Measurements from ENCODE around the gene HIF3A. TPM values are rescaled to one million over a fixed set of nuclear protein-coding genes. Genes with fewer than 3 reads are reported as not detected.

The HIF3A gene
- total and polyA plus RNA-seq, 2 of the 8 experiments (the other 6 are each of a cell fraction or from before 2014, with no cell fraction given) = 38.6 to 38.8 TPM

DNA sequence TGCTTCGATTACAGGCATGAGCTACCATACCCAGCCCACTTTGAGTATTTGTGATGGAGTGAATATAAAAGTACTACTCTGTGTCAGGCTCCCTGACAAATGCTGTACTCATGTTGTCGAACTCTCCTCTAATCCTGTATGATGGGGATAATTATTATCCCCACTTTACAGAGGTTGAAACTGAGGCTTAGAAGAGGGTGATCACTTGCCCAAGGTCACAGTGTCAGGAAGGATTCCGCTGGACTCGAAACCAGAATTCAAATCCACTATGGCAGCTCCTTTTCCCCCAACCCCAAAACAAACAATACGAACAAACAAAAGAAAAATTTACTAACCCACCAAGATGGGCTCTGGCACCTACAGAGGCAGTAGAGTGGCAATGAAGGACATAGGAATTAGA lies 48.3 kb downstream of the HIF3A start:
- no peak overlapping the region for H3K18ac ChIP-seq (ENCODE audit: extremely low read depth, low read length)
- no peak overlapping the region for H4K91ac ChIP-seq (replicated peaks; ENCODE audit: insufficient read length, low read length)
- peaks cover 0 to 10% (median 4%) of the 10 kb centered on the region in 4 experiments; a peak in 5 of 7 replicates for H3K4me1 ChIP-seq (replicated peaks in 1 of 4; ENCODE audit: control insufficient read depth in 3 of 4, insufficient read depth in 4 of 4, low read length in 3 of 4)
- H3K9ac ChIP-seq (replicated peaks in 1 of 4; ENCODE audit: extremely low read depth in 1 of 4, low read depth in 3 of 4, low read length in 3 of 4) = no peak overlapping the region
- peaks cover 4% of the 10 kb centered on the region; the same call in 1 of the 2 replicates for H3K79me1 ChIP-seq (ENCODE audit: low read depth, low read length)
- no peak overlapping the region for H3K4me2 ChIP-seq (ENCODE audit: insufficient read depth in 1 of 2, low read depth in 2 of 2, low read length in 2 of 2)
- no peak overlapping the region for H2BK15ac ChIP-seq (ENCODE audit: low read length)
- H3K23me2 ChIP-seq (ENCODE audit: low read depth, low read length) = peaks cover 2% of the 10 kb centered on the region; the same call in 1 of the 2 replicates
- 92% methylated on average over 5 of the region's 5 CpGs; no CpG with 5 or more reads in 1 of the 2 experiments for WGBS, 2 experiments (ENCODE audit: extremely low coverage in 1 of 2, insufficient coverage in 1 of 2, insufficient read length in 1 of 2, insufficient replicate concordance in 2 of 2, low coverage in 1 of 2, low lambda C conversion rate in 2 of 2, missing lambda C conversion rate in 1 of 2)
- no peak overlapping the region for H2AK5ac ChIP-seq (ENCODE audit: low read depth, low read length)
- no peak overlapping the region for H2BK120ac ChIP-seq (replicated peaks; ENCODE audit: low read depth, low read length)
- H3K27me3 ChIP-seq (replicated peaks in 1 of 4; ENCODE audit: control insufficient read depth in 3 of 4, extremely low read depth in 1 of 4, insufficient read depth in 3 of 4, low read length in 3 of 4) = no peaks in the 10 kb centered on the region
- peaks cover 5 to 9% of the 10 kb centered on the region in 2 experiments for H4K20me1 ChIP-seq (replicated peaks in 1 of 2; ENCODE audit: control insufficient read depth in 1 of 2, insufficient read depth in 2 of 2, low read length in 2 of 2)
- H3K23ac ChIP-seq (ENCODE audit: insufficient read length) = no peak overlapping the region
- CTCF ChIA-PET (ENCODE audit: partially characterized antibody) = interaction anchor here (0.7 to 2.1 kb wide), 9 partner anchors 10 to 233 kb away, joined by 3 to 9 read pairs (median 3); no protein-coding TSS in a partner anchor
- no peak overlapping the region for H3K27ac ChIP-seq (ENCODE audit: low read depth, low read length)
- peaks cover 8 to 28% of the 10 kb centered on the region in 2 experiments; a peak in 3 of 4 replicates for H3K79me2 ChIP-seq (ENCODE audit: control insufficient read depth in 1 of 2, insufficient read depth in 2 of 2, low read length in 2 of 2)
- DNase-seq (ENCODE audit: low read depth in 1 of 2, low spot score in 2 of 2) (no peak), FAIRE-seq (no peak)
- no peaks in the 10 kb centered on the region; a peak in 1 of 8 replicates for H3K36me3 ChIP-seq (ENCODE audit: control insufficient read depth in 2 of 4, insufficient read depth in 4 of 4, low read length in 3 of 4)
- H3K4ac ChIP-seq (replicated peaks; ENCODE audit: insufficient read length, low read depth, low read length) = no peak overlapping the region
- H3K56ac ChIP-seq (replicated peaks; ENCODE audit: insufficient read length, low read depth, low read length) = no peak overlapping the region
- no peak overlapping the region for H2BK20ac ChIP-seq (ENCODE audit: low read length)
- H3K9me3 ChIP-seq (ENCODE audit: insufficient read depth in 2 of 2, low read depth in 1 of 2, low read length in 1 of 2) = peaks cover 0 to 2% of the 10 kb centered on the region in 2 experiments; a peak in 1 of 4 replicates
- no peak overlapping the region for H2BK5ac ChIP-seq (ENCODE audit: low read depth, low read length)
- no peak overlapping the region for H2AFZ ChIP-seq (ENCODE audit: low read length)
- POLR2A ChIA-PET (ENCODE audit: partially characterized antibody) = interaction anchor here (0.8 kb wide), 1 partner anchor 48 kb away, joined by 3 read pairs; the partner anchor contains the start of gene HIF3A
- no peak overlapping the region for H3K4me3 ChIP-seq (ENCODE audit: extremely low read depth in 1 of 4, insufficient read depth in 2 of 4, low read depth in 3 of 4, low read length in 4 of 4)
- no peak overlapping the region for H2BK12ac ChIP-seq (ENCODE audit: low read depth, low read length)
- H4K5ac ChIP-seq (ENCODE audit: insufficient read length, low read depth, low read length) = no peak overlapping the region
- no peak overlapping the region for H4K8ac ChIP-seq (ENCODE audit: extremely low read depth, insufficient read depth, low read length)
- H3K14ac ChIP-seq (ENCODE audit: insufficient read length) = no peak overlapping the region
- TF ChIP-seq RNF2 (IDR thresholded peaks at IDR 0.05; ENCODE audit: borderline replicate concordance, low read depth, low read length, missing control alignments, poor library complexity, severe bottlenecking) = no peak
- TF ChIP-seq BRCA1 (IDR thresholded peaks at IDR 0.05; ENCODE audit: low read depth, low read length) = no peak
- no peak for TF ChIP-seq SAP30 (IDR thresholded peaks at IDR 0.05; ENCODE audit: insufficient read depth, insufficient replicate concordance, low read length)
- TF ChIP-seq CTBP2 (IDR thresholded peaks at IDR 0.05; ENCODE audit: borderline replicate concordance, insufficient read depth, insufficient read length, low read length) = no peak
- TF ChIP-seq SP1 (IDR thresholded peaks at IDR 0.05; ENCODE audit: low read depth, low read length) = no peak
- TF ChIP-seq SP4 (IDR thresholded peaks at IDR 0.05; ENCODE audit: low read length) = no peak
- no peak for TF ChIP-seq KDM1A (IDR thresholded peaks at IDR 0.05; ENCODE audit: borderline replicate concordance, low read length)
- TF ChIP-seq POU5F1 (IDR thresholded peaks at IDR 0.05; ENCODE audit: low read depth, low read length) = no peak
- no peak for TF ChIP-seq PHF8 (conservative IDR thresholded peaks at IDR 0.05; ENCODE audit: low read depth, low read length)
- TF ChIP-seq HDAC2 (IDR thresholded peaks at IDR 0.05; ENCODE audit: borderline replicate concordance in 1 of 2, low read depth in 2 of 2, low read length in 2 of 2) = no peak
- TF ChIP-seq, protein P1, sequence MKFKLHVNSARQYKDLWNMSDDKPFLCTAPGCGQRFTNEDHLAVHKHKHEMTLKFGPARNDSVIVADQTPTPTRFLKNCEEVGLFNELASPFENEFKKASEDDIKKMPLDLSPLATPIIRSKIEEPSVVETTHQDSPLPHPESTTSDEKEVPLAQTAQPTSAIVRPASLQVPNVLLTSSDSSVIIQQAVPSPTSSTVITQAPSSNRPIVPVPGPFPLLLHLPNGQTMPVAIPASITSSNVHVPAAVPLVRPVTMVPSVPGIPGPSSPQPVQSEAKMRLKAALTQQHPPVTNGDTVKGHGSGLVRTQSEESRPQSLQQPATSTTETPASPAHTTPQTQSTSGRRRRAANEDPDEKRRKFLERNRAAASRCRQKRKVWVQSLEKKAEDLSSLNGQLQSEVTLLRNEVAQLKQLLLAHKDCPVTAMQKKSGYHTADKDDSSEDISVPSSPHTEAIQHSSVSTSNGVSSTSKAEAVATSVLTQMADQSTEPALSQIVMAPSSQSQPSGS (IDR thresholded peaks at IDR 0.05; ENCODE audit: low read length) = no peak

Measured in H1 (cell line).